T-helper 2 cell treated with Interferon-gamma antibody and Interleukin-4, amounts not matched to agents 100 ng/mL and 5 ng/mL, for 36 hours (primary cell): ENCODE results near the gene NR4A3. TPM values are rescaled to one million over a fixed set of nuclear protein-coding genes. Genes with fewer than 3 reads are reported as not detected.

Source experiments
- intact Hi-C: fragments of 100-400 bp; cut with micrococcal nuclease; formaldehyde crosslinking; loops from one replicate; pipeline ENCODE4 v1.15.1; 2023
- total RNA-seq: library from RNA; stranded (reverse); gene quantifications from 2 replicates; pipeline ENCODE4 v1.2.3, GENCODE V29; 2022

Gene NR4A3
- total RNA-seq, 1 donor from 2014 or later = 2.3 TPM

- intact Hi-C loops = no loop called here
These were observed 7.9 kb upstream of the NR4A3 start for GRCh38 chr9:99813739-99814138.

GRCh38 chr9:99814359-99814758 is 7.3 kb upstream of the NR4A3 start:
- intact Hi-C loops = no loop called here

- intact Hi-C loops = no loop called here
These were observed 5.3 kb upstream of the NR4A3 start for GRCh38 chr9:99816392-99816791.

GRCh38 chr9:99818500-99818899 is 3.2 kb upstream of the NR4A3 start:
- intact Hi-C loops = no loop called here

GRCh38 chr9:99819123-99819855 is 2.4 kb upstream of the NR4A3 start:
- intact Hi-C loops = loop anchor here (1.0 kb wide), 4 partner anchors 12 to 597 kb away; partner anchors contain the start of genes SEC61B and STX17

- intact Hi-C loops = loop anchor here (1.0 to 10.0 kb wide), 17 partner anchors 13 to 1715 kb away; partner anchors contain the start of genes INVS, MRPL50, MSANTD3 and SEC61B
These were observed 1.6 kb upstream of the NR4A3 start for GRCh38 chr9:99819856-99820684.

GRCh38 chr9:99820685-99821395 is 845 bp upstream of the NR4A3 start:
- intact Hi-C loops = loop anchor here (1.0 to 10.0 kb wide), 13 partner anchors 30 to 1716 kb away; partner anchors contain the start of genes INVS, MRPL50, MSANTD3 and TEX10

GRCh38 chr9:99822109-99822805 is 572 bp downstream of the NR4A3 start:
- intact Hi-C loops = loop anchor here (1.0 to 10.0 kb wide), 12 partner anchors 21 to 1717 kb away; partner anchors contain the start of genes MRPL50, MSANTD3, TEX10 and ZNF189

GRCh38 chr9:99822806-99823591 is 1.3 kb downstream of the NR4A3 start:
- intact Hi-C loops = loop anchor here (1.0 to 10.0 kb wide), 13 partner anchors 20 to 1718 kb away; partner anchors contain the start of genes MRPL50, MSANTD3, STX17 and TEX10

- intact Hi-C loops = loop anchor here (1.0 to 10.0 kb wide), 11 partner anchors 43 to 1719 kb away; partner anchors contain the start of genes MRPL50, MSANTD3, STX17 and TEX10
These were observed 2.1 kb downstream of the NR4A3 start for GRCh38 chr9:99823681-99824377.

GRCh38 chr9:99824378-99825171 is 2.9 kb downstream of the NR4A3 start:
- intact Hi-C loops = loop anchor here (5.0 to 10.0 kb wide), 10 partner anchors 43 to 1720 kb away; partner anchors contain the start of genes MRPL50, MSANTD3, TEX10 and ZNF189

- intact Hi-C loops = loop anchor here (1.0 to 10.0 kb wide), 2 partner anchors 10 to 1721 kb away; no protein-coding TSS in a partner anchor
These were observed 3.7 kb downstream of the NR4A3 start for GRCh38 chr9:99825172-99826046.

- intact Hi-C loops = loop anchor here (1.0 to 10.0 kb wide), 2 partner anchors 9 to 1722 kb away; no protein-coding TSS in a partner anchor
These were observed 4.9 kb downstream of the NR4A3 start for GRCh38 chr9:99826579-99826978.

GRCh38 chr9:99827244-99827643 is 5.6 kb downstream of the NR4A3 start:
- intact Hi-C loops = loop anchor here (10.0 kb wide), 1 partner anchor 1722 kb away; no protein-coding TSS in a partner anchor

- intact Hi-C loops = loop anchor here (10.0 kb wide), 1 partner anchor 1723 kb away; no protein-coding TSS in a partner anchor
These were observed 6.3 kb downstream of the NR4A3 start for GRCh38 chr9:99828054-99828416.

- intact Hi-C loops = loop anchor here (10.0 kb wide), 1 partner anchor 1724 kb away; no protein-coding TSS in a partner anchor
These were observed 6.9 kb downstream of the NR4A3 start for GRCh38 chr9:99828417-99829176.
